Endothelial cell of umbilical vein (primary cell): ENCODE measurements around the gene HECTD3.

Experiments used
- CTCF ChIP-seq, 2 donors: IDR thresholded peaks; 1 replicate in 1 of 2; 2 replicates in 1 of 2; pipeline ENCODE4 v1.5.1; 2011; ENCODE audit warnings: low read length in 2 of 2, mild to moderate bottlenecking in 2 of 2, moderate library complexity in 2 of 2, control low read depth in 1 of 2, inconsistent platforms in 1 of 2, low read depth in 1 of 2; ENCODE audit not compliant: insufficient read depth in 1 of 2; ENCODE audit errors: extremely low read depth in 1 of 2
- EZH2 ChIP-seq: IDR thresholded peaks from 2 replicates; pipeline ENCODE4 v1.6.1; 2012; ENCODE audit warnings: borderline replicate concordance, low read depth, mild to moderate bottlenecking, moderate library complexity, low read length, inconsistent platforms; ENCODE audit not compliant: severe bottlenecking
- FOS ChIP-seq: IDR thresholded peaks from 2 replicates; pipeline ENCODE4 v1.6.1; 2011; ENCODE audit warnings: mild to moderate bottlenecking, low read length, moderate library complexity, borderline replicate concordance; ENCODE audit not compliant: insufficient read depth
- JUN ChIP-seq: IDR thresholded peaks from 2 replicates; pipeline ENCODE4 v1.6.1; 2011; ENCODE audit warnings: borderline replicate concordance, low read depth; ENCODE audit not compliant: insufficient read length, insufficient read depth
- MAX ChIP-seq: IDR thresholded peaks from 2 replicates; pipeline ENCODE4 v1.6.1; 2011; ENCODE audit not compliant: insufficient read depth, insufficient read length
- MYC ChIP-seq: IDR thresholded peaks from one replicate; pipeline ENCODE4 v1.6.1; 2011; ENCODE audit warnings: mild to moderate bottlenecking, low read depth, low read length
- POLR2A ChIP-seq: IDR thresholded peaks from 2 replicates; pipeline ENCODE4 v1.6.1; 2012; ENCODE audit warnings: low read depth, mild to moderate bottlenecking, control low read depth, low read length
- POLR2AphosphoS5 ChIP-seq: IDR thresholded peaks from 2 replicates; pipeline ENCODE4 v1.6.1; 2012; ENCODE audit warnings: low read depth, mild to moderate bottlenecking, control low read depth, low read length, moderate library complexity; ENCODE audit not compliant: insufficient read depth

- TF ChIP-seq EZH2 (no peak), POLR2A (no peak), JUN (no peak), CTCF (IDR thresholded peaks at IDR 0.05; ENCODE audit: extremely low read depth in 1 of 2, insufficient read depth in 1 of 2, low read depth in 1 of 2, low read length in 2 of 2) (no peak), POLR2AphosphoS5 (no peak), FOS (no peak), MAX (no peak), MYC (no peak)
Observed at GRCh38 chr1:45007311-45007710, 3.8 kb downstream of the HECTD3 start.
